GM18873 (cell line): Measurements from ENCODE around the gene EPB41L1.

Experiments
- ATAC-seq: cut with Tn5 transposase; IDR thresholded peaks from one replicate; pipeline ENCODE4 v1.9.1; 2021; ENCODE audit warnings: mild to moderate bottlenecking, moderate library complexity, moderate number of reproducible peaks; ENCODE audit not compliant: unreplicated experiment, low FRiP score

EPB41L1 gene

DNA sequence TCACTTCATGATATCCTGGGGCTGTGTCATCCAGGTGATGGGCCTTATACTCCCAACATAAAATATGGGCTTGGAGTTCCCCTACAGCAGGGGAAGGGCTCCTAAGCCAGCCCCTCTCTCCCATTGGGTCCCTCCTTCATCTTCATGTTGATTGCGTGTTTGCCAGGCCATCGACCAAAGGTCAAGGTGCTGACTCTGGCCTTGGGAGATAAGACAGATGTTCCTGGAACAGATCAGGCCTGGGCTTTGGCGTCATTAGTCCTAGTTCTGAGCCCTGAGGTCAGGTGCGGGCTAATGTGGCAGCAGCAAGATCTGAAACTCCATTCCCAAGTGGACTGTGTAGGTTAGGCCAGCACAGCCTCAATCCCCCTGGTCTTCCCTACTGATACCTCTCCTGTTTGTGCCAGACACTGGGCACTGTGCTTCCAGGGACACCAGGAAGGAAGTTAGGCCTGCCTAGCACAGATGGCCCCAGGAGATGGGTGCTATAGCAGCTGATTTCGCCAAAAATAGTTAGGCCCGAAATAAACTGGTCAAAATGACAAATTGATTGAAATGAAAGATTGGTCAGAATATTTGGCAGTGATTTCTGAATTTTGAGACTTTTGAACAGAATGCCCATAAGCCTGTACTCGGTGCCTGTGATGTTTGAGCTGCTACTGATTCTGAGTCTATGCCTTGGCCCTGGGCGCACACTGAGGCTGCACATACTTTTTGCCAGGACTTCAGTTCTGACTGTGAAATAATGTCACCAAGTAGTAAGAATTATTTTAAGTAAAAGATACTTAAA, 28.8 kb downstream of the EPB41L1 start:
- ATAC-seq, result no peak

GRCh38 chr20:36184816-36185776, 30.6 kb downstream of the EPB41L1 start:
- no peak for ATAC-seq

- ATAC-seq, result no peak
Observed at GRCh38 chr20:36193977-36194712, 39.6 kb downstream of the EPB41L1 start.

DNA sequence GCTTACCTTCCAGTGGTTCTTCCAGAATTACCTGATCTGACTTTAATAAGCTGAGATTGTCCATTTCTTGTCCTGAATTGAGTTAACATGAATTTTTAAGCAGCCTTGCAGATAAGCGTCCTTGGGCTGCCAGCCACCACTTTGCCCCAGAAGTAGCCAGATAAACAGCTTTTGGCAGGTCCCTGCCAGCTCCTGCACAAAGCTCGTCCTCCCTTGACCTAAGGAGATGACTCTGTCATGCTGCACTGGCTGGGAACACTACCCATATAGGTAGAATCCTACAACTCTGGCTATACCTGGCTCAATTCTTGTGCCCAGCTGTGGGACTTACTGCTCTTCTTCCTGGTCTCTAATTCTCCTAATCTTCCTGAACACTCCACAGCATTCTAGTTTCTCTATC, 42.1 kb downstream of the EPB41L1 start:
- ATAC-seq, result no peak

DNA sequence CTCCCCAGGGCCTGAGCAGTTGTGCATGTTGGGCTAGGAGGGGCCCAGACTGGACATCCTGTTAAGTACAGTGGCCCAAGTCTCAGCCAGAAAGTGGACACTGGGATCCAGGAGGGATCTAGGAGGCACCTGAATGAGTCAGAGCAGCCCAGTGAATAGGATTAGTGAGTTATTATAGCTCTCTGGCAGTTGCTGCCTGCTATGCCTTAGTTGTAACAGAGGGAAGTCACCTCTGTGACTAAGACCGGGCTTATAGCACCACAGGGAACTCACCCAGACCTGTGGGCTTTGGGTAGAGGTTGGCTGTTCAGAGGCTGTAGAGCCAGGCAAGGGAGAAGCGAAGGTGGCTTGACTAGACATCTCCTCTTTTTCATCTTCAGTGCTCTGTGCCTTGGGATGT, 42.7 kb downstream of the EPB41L1 start:
- ATAC-seq, result no peak

DNA sequence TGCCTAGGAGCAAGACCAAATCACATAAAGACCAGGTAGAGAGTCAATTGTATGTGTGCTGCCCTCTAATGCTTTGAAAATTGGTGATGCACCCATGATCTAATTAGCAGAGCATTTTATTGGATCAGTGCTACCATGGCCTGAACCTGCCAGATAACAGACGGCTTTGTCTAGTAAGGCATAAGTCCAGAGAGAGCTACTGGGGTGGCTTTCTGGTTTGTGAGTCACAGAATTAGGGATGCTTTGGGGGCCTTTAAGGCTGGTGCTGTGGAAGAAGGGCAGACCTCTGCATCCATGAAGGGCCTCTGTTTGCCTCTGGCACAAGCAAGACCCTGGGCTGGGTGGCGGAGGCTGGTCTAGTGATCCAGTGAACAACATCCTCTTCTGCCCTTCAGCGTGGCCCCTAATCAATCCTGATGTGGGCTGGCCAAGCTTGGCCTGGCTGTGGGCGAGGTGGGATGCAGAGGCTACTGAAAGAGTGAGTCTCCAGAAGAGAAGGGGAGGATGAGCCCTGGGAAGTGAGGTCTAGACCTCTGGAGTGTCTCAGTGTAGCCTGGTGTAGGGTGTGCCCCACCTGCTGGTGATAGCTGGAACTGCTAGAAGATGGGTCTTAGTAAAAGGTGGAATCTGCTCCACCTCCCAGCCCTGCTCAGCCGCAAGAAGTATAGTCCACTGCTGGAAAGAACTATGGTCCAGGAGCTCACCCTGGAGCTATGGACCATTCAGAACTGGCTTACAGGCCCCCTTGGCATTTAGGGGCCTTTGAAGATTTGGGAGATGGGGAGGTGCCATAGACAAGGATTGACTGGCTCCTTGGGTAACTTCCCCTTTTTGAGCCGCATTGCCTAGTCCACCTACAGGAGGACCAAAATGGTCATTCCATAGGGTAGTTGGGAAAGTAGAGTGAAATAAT, 45.1 kb downstream of the EPB41L1 start:
- no peak for ATAC-seq

DNA sequence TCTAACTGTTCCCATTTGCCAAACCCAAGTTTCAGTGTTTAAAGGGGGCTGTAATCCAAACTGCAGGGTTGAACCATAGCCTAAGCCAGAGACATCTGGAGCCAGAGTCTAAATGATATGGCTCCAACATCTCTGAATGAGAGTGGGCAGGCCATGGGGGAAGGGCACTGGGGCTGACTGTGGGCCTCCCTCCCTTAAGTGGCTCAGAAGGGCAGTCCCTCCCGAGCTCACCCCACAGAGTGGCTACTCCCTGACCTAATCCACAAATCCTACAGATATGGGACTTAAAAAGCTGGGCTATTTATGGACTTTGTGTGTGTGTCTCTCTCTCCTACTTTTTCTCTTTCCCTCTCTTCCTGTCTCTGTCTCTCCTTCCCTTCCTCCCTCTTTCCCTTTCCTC, 45.9 kb downstream of the EPB41L1 start:
- ATAC-seq, result no peak

DNA sequence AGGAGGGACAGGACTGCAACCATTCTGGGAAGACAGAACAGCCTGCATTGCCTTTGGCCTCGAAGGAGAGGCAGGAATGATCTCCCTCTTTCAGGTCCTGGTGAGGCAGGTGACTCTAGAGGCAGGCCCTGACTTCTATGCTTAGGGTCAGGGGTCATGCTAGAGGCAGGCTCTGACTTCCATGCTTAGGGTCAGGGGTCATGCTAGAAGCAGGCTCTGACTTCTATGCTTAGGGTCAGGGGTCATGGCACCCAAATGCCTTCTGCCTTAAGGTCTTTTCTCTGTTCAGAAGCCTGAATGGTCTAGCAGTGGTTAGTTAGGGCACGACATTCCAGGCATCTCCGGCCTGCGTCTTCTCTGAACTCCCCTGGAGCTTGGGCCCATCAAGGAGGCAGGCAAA, 46.7 kb downstream of the EPB41L1 start:
- no peak for ATAC-seq

DNA sequence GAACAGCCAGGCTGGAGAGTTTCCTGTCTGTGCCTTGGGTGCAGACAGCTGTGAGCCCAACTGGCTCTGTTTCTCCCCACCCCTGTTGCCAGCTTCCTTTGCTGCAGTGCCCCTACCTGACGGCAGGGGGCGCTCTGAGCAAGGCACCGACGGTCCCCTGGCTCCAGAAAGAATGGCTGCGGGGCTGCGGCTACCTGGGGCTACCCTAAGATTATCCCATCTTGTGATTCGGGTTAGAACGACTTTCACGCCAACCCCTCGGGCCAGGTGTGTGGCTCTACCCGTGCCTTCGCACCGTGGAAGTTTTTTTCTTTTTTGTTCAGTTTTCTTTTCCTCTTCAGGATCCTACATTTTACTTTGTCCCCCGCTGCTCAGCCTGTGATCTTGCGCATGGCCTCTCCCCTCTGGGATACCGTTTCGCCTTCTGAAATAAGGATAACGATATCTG, 48.4 kb downstream of the EPB41L1 start:
- ATAC-seq, result no peak

- no peak for ATAC-seq
Observed at GRCh38 chr20:36203861-36204260, 49.3 kb downstream of the EPB41L1 start.

GRCh38 chr20:36205026-36205425, 50.5 kb downstream of the EPB41L1 start:
- ATAC-seq, result no peak

- ATAC-seq, result no peak
Observed at GRCh38 chr20:36206068-36206467, 51.5 kb downstream of the EPB41L1 start.

- no peak for ATAC-seq
Observed at GRCh38 chr20:36206641-36207040, 52.1 kb downstream of the EPB41L1 start.

DNA sequence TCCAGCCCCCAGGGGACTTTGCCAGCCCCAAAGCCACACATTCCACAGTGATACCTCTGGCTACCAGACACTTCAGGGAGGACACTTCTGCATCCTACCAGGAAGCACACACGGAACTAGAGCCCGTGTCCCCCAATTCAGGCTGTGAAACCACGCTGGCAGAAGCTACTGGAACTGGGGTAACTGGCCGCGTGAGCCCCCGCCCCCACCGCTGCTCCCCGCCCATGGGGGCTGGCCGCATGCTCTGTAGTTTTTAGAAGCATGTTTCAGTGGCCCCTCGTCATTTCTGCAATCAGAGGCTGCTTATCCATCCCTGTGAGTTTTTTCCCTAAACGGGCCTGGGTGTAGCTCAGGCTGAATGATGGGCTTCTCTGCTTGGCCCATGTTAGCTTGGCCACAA, 53.1 kb downstream of the EPB41L1 start:
- ATAC-seq, result no peak

DNA sequence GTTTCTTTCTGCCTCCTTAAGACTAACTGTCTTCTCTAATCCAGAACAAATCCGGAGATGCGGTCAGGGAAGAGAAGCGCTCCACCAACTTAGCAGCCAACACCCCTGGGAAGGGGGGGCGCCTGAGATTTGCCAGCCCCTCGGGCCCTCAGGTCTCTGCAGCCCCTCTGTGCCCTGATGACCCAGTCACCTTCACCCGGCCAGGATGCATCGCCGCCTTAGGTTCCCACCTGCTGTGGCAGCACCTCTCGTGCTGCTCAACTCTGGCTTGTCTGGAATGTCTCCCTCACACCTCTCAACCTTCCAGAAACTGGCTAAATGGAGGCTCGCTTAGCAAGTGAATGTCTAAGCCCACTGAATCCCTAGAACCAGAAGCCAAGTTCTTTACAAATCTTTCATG, 53.7 kb downstream of the EPB41L1 start:
- no peak for ATAC-seq

DNA sequence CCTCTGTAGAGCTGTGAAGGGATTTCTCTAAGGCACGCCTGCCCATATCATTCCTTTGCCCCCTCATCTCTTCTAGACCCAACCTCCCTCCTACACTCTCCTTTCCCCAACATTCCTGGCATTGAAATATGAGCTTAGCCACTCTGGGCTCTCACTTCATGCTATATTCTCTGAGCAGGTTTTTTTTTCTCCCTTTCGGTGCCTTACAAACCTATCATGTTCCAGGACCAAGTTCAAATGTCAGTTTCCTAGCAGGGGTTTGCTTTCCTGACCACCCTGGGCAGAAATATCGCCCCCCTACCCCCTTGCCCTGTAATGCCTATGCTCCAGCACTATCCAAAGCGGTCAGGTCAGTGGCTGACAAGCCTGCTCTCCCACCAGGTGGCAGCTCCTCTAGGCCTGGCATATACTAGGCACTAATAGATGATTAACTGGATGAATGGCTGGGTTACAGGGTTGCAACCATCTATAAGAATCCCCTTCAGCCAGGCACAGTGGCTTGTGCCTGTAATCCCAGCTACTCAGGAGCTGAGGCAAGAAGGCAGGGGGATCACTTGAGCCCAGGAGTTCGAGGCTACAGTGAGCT, 56.0 kb downstream of the EPB41L1 start:
- ATAC-seq, result no peak

GRCh38 chr20:36213362-36213761, 58.8 kb downstream of the EPB41L1 start:
- ATAC-seq, result no peak

DNA sequence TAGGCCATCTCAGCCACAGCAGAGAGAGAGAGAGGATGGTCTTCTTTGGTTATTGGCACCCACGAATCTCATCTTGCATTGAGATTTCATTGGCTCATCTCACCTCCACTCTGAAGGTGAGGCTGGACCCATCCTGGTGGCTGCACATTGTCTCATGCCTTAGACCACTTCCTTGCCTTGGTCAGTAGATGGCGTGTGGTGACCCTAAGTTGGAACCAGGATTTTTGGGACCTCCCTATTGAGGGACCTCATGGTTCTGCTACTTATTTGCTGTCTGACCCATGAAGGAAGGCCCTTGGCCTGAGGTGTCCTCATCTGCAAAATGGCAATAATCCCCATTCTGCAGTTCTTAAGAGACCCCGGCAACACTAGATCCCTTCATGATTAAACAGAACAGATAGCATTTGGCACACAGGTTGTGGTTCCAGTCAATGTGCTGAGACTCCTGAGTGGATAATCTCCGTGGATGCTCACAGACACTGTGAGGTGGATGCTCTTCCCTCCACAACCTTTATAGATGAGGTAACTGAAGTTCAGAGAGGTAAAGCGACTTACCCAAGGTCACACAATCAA, 60.2 kb downstream of the EPB41L1 start:
- ATAC-seq, result no peak

DNA sequence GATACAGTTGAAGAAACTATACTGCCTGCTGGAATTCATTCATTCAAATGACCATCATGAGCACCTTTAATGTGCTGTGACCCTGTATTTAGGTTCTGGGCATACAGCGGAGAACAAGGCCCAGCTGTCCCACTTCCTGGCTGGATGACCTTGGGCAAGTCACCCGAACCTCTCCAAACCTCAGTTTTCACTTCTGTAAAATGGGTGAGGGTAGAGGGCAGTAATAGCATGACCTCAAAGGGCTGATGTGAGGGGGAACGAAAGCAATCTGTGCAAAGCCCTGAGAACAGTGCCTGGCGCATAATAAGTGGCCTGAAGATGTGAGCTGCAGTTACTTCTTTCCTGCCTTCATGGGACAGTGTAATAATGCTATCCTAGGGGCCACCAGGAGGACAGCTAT, 61.2 kb downstream of the EPB41L1 start:
- ATAC-seq, result no peak
